Cardiac septum (tissue), 1 donor: ENCODE measurements around the gene SHANK1. TPM values are rescaled to one million over a fixed set of nuclear protein-coding genes. Genes with fewer than 3 reads are reported as not detected.

ENCODE experiments used
- DNase-seq: peaks from one replicate; pipeline ENCODE4 v3.0.0-alpha.2; 2020; ENCODE audit warnings: low spot score
- intact Hi-C: fragments of 100-400 bp; cut with DNase I; formaldehyde crosslinking; loops from one replicate; pipeline ENCODE4 v1.14.0; 2022
- total RNA-seq: library from RNA; stranded (reverse); fragmentation: NEBNext Ultra II Directional; extraction: Animal tissue kit (Norgen Biotek cat#: 25700); gene quantifications from one replicate; pipeline ENCODE4 v1.2.1, GENCODE V29; 2021
- donor health status: DM: no; HTN: no; CAD: no.

Gene SHANK1
- total RNA-seq, 1 donor from 2014 or later = 1.3 TPM

GRCh38 chr19:50717026-50717723 lies 2.4 kb downstream of the SHANK1 start:
- intact Hi-C loops = no loop called here
- DNase-seq = no peak

GRCh38 chr19:50716178-50717025 lies 3.2 kb downstream of the SHANK1 start:
- intact Hi-C loops = no loop called here
- DNase-seq = no peak

GRCh38 chr19:50713556-50714236 lies 5.9 kb downstream of the SHANK1 start:
- intact Hi-C loops = no loop called here
- DNase-seq = no peak

GRCh38 chr19:50712833-50713232 lies 6.8 kb downstream of the SHANK1 start:
- intact Hi-C loops = no loop called here
- no peak for DNase-seq

- no peak for DNase-seq
- intact Hi-C loops = no loop called here
Measured at GRCh38 chr19:50711805-50712204, 7.8 kb downstream of the SHANK1 start.

GRCh38 chr19:50711196-50711595 lies 8.4 kb downstream of the SHANK1 start:
- no peak for DNase-seq
- intact Hi-C loops = no loop called here

- intact Hi-C loops = no loop called here
- no peak for DNase-seq
Measured at GRCh38 chr19:50710612-50711011, 9.0 kb downstream of the SHANK1 start.

- intact Hi-C loops = no loop called here
- no peak for DNase-seq
Measured at GRCh38 chr19:50710094-50710493, 9.5 kb downstream of the SHANK1 start.

GRCh38 chr19:50708179-50708879 lies 11.3 kb downstream of the SHANK1 start:
- DNase-seq = no peak
- intact Hi-C loops = no loop called here

GRCh38 chr19:50706387-50706786 lies 13.2 kb downstream of the SHANK1 start:
- intact Hi-C loops = no loop called here
- DNase-seq = no peak

- no peak for DNase-seq
- intact Hi-C loops = loop anchor here (2.0 kb wide), 1 partner anchor 77 kb away; no protein-coding TSS in a partner anchor
Measured at GRCh38 chr19:50705422-50706019, 14.1 kb downstream of the SHANK1 start.

GRCh38 chr19:50703915-50704796 lies 15.4 kb downstream of the SHANK1 start:
- intact Hi-C loops = loop anchor here (2.0 kb wide), 1 partner anchor 79 kb away; no protein-coding TSS in a partner anchor
- DNase-seq = no peak

- DNase-seq = no peak
- intact Hi-C loops = no loop called here
Measured at GRCh38 chr19:50702871-50703829, 16.5 kb downstream of the SHANK1 start.

- intact Hi-C loops = no loop called here
- no peak for DNase-seq
Measured at GRCh38 chr19:50702158-50702870, 17.3 kb downstream of the SHANK1 start.

GRCh38 chr19:50701367-50701985 lies 18.1 kb downstream of the SHANK1 start:
- intact Hi-C loops = no loop called here
- DNase-seq = no peak

- intact Hi-C loops = no loop called here
Measured at GRCh38 chr19:50697414-50698124, 22.0 kb downstream of the SHANK1 start.

More at GRCh38 chr19:50697414-50698124, 22.0 kb downstream of the SHANK1 start:
- no peak for DNase-seq
